Ecto neural progenitor cell (in vitro differentiated cells): ENCODE data around the gene TMEM238.

Experiments
- DNase-seq: peaks from one replicate; pipeline ENCODE4 v3.0.0-alpha.2; 2018; ENCODE audit warnings: low spot score

Gene TMEM238

DNA sequence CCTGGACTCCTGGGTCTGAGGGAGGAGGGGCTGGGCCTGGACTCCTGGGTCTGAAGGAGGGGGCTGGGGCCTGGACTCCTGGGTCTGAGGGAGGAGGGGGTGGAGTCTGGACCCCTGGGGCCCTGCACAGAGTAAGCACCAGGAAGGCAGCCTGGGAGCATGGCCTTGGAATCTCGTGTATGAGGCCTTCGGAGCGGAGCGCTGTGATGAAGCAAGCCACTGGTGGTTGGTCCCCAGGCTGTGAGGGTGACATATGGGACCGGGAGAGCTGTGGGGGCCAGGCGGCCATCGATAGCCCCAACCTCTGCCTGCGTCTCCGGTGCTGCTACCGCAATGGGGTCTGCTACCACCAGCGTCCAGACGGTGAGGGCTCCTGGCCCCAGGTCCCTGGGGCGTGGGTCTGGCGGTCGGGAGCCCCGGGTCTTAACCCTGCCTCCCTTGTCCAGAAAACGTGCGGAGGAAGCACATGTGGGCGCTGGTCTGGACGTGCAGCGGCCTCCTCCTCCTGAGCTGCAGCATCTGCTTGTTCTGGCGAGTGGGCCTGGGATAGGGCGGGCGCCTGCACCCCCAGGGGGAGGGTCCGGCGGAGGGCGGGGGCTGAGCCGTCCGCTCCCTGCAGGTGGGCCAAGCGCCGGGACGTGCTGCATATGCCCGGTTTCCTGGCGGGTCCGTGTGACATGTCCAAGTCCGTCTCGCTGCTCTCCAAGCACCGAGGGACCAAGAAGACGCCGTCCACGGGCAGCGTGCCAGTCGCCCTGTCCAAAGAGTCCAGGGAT is 6.5 kb downstream of the TMEM238 start:
- peak; percentile 69 for DNase-seq

DNA sequence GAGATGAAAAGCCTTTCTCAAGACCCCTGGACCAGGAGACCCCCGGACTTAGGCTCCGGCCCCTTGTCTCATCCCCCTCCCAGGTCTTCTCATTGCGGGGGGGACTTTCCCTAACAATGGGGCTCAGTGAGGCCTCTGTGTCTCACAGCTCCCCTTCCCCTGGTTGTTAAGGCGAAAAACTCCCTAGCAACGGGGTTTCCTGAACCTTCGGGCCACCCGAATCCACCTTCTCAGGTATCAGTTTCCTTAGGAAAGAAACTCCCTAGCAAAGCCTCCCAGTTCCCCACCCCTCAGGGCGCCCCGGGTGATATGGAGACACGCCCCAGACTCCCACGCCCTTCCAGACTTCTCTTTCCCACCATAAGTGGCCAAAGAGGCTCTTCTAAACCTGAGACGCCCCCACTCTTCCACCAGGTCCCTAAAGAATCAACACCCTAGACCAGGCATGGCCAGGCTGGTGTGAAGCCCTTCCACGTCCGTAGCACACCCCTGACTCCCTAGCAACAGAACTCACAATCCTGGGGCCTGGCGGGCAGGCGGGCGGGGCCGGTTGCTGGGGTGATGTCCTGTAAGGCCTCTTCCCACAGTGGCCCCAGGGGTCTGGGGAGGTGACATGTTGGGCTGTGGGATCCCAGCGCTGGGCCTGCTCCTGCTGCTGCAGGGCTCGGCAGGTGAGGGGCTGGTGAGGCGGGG is 7.7 kb downstream of the TMEM238 start, which contains the start of gene TMEM190:
Gene TMEM190 (plus strand): TSS at position 586 of the 693 bp plus-strand sequence. CDS start 28 bp downstream, at position 614.
- DNase-seq = peak; percentile 74

DNA sequence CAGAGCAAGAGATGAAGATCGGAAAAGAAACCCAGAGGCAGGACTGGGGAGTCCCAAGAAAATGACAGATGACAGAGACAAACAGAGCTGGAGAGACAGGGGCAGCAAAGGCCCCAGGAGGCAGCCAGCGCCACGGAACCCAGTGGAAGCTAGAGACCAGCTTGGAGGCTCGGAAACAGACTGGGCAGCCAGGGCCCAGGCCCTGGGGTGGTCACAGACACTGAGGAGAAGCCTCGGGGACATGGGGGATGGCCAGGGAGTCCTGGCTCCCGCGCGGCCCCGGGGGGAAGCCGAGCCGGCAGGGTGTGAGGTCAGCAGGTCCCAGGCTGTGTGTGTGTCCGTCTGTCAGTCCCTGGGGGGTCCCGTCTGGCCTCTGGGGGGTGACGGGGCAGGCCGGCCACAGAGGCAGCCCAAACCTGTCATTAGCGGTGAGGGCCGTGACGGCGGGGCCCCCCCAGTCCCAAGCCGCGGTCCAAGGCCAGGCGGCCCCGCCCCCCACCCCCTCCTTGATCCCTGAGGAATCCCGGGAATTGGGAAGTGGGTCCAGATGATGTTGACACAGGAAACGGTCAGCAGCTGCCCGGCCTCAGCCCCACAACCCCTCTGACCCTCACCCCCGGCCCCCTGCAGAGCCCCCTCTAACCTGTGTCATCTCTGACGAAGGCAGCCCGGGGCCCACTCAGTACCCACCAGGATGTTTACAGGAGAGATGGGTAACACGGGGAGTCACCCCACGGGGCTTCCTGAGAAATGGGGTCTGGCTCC is 9.9 kb downstream of the TMEM238 start:
- DNase-seq = no peak

DNA sequence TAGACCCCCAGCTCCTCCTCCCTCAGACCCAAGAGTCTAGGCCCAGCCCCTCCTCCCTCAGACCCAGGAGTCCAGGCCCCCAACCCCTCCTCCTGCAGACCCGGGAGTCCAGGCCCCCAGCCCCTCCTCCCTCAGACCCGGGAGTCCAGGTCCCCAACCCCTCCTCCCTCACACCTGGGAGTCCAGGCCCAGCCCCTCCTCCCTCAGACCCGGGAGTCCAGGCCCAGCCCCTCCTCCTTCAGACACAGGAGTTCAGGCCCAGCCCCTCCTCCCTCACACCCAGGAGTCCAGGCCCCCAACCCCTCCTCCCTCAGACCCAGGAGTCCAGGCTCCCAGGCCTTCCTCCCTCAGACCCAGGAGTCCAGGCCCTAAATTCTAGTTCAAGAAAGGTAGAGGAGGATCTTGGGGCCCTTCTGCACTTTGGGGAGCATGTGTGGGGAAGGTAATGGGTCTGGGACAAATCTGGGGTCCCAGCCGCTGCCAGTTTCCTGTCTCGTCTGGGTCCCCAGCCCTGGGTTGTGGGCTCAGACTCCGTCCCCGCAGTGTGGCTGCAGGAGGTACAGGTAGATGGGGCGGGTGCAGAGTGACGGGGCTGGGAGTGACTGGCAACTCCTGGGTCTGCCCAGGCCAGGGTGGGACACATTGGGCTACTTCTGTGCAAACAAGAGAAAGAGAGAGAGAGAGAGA is 10.6 kb downstream of the TMEM238 start:
- no peak for DNase-seq

DNA sequence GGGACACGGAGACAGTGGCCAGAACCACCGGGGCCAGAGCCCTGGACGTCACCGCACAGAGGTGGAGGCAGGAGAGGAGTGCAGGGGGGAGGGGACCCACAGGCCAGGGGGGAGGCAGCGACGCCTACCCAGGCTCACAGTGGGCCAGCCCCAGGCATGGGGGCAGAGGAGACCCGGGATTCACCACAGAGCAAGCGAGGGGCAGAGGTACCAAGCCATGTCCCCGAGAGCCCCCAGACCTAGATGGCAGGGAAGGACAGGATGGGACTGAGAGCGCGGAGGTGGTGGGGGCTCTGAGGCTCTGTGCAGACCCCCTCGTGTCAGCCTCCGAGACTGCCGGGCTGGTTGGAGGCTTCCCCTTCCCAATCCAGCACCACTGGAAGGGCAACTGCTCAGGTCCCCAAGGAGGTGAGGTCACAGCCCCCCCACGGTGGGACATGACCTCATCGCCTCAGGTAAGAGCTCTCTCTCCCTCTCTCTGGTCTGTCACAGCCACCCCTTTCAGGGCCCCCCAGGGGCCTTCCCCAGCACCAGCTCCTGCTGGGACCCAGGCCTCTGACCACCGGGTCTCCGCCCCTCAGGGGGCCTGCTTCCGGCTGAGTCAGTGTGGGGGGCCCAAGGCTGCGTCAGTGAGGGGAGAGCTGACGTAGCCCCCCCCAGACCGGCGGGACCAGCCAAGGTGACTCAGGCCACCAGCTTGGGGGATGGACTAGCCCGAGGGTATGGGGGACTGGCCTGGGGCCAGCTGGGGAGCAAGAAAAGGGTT is 11.6 kb downstream of the TMEM238 start:
- DNase-seq = no peak

DNA sequence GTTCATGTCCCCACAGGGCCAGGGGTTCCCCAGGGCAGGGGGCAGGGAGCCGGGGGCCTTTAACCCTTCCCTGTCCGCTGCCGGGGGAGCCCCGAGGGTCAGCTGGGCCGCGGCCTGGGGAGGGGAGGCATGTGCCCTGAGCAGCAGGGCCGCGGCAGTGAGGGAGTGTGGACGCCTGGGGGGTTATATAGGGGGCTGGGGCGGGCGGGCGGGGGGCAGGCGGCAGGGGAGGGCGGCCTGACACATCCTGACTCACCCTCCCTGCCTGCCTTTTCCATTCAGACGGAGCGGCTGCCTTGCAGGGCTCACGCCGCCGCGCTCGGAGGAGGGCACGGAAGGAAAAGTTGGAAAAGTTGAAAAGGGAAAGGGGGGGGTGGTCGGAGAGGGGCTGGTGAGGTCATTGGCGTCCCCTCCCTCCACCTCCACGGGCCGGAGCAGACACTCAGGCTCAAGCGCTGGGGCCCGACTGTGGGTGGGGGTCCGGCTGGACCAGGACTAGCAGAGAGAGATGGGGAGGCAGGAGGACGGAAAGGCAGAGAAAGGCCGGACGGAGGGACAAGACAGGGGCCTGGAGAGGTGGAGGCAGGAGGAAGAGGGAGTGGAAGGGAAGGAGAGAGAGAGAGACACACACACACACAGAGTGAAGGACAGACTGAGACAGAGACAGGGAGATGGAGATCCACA is 13.6 kb downstream of the TMEM238 start, which contains the start of gene IL11:
Gene IL11 (minus strand): TSS at position 159 of the 684 bp plus-strand sequence. CDS start 153 bp downstream, at position 6.
- DNase-seq = no peak

DNA sequence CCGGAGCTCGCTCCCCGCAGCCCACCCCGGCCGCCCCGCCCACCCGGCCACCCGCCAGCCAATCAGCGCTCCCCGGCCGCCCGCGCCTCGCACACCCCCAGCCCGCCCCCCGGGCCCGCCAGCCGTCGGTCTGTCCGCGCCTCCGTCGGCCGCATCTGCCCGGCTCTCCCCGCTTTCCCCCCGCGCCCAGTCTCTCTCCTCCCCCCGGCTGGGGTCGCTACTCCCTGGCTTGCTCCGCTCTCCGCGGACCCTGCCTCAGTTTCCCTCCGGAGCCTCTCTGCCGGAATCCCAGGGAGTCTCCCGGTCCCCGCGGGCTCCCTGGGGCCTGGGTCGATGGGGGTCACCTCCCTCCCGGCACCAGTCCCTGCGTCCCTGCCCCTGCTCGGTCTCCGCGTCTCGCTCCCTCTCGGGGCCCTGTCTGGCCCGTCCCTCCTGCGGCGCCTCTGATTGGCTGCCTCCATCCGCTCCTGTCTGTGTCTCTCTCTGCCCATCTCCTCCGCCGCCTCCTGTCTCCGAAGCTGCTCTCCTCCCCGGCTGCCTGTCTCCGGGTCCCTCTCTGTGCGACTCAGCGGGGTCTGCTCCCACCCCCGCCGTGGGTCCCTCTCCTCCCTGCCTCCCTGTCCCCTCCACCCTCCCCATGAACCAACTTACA is 14.3 kb downstream of the TMEM238 start:
- DNase-seq = peak; percentile 86

DNA sequence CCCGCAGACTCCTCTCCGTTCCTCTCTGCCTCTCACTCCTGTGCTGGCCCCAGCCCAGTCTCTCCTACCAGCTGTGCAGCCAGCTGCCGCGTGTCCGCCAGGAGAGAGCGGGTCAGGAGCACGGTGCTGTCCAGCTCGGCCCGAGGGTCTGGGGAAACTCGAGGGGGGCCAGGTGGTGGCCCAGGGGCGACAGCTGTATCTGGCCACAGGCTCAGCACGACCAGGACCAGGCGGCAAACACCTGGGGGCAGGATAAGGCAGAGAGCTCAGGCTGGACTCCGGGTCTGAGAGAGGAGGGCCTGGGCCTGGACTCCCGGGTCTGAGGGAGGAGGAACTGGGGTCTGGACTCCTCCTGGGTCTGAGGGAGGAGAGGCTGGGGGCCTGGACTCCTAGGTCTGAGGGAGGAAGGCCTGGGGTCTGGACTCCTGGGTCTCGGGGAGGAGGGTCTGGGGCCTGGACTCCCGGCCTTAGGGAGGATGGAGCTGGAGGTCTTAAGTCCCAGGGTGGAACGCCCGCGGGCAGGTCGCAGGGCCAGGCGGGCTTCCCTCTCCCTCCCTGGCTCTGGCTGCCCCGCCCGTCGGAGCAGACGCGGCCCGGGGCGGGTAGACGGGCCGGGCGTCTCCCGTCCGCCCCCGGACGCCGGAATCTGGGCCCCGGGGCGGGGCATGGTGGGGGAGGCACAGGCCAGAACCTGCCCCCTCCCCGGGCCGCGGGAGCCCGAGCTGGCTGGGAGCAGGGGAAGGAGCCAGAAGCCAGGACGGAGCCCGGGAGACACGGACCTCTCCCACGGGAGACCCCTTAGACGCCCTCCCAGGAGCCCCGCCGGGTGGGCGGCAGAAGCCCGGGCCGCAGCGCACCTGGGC is 15.2 kb downstream of the TMEM238 start:
- no peak for DNase-seq

DNA sequence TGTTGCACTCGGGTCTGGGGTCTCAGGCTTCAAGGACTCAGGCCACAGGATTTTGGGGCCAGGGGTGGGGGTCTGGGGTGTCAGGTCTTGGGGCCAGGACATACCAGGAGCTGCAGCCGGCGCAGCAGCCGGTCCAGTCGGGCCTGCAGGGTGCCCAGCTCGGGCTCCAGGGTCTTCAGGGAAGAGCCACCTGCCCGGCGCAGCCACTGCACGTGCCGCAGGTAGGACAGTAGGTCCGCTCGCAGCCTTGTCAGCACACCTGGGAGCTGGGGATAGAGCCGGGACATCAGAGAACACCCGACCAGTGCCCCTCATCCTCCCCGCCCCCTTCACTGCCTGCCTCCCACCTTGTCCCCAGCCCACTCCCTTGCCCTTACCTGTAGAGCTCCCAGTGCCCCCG is 16.0 kb downstream of the TMEM238 start:
- no peak for DNase-seq

DNA sequence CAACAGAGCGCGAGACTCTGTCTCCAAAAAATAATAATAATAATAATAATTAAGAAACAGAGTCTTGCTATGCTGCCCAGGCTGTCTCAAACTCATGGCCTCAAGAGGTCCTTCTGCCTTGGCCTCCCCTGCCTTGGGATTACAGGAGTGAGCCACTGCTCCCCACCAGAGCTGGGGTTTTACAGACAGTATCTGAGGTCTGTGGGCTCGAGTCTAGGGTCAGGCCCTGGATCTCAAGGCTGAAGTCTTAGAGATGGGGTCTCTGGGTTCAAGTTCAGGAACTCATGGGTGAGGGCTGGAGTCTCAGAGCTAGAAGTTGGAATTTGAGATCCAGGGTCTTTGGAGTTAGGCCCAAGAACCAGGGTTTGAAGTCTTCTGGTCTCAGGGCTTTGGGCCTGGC is 17.3 kb downstream of the TMEM238 start:
- no peak for DNase-seq

DNA sequence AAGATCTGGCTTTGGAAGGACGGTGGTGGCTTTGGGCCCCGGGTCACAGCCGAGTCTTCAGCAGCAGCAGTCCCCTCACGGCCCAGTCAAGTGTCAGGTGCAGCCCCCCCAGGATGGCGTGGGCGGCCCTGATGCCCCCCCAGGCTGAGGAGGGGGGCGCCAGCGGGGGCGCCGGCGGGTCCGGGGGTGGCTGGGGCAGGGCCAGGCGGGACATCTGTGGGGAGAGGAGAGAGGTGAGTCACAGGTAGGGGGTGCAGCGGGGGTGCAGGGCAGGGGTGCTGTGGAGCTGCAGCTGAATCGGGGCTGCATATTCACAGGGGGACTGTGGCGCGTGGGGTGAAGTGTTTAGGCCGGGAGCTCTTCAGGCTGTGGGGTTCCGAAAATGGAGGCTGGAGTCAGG is 18.1 kb downstream of the TMEM238 start:
- DNase-seq = no peak

DNA sequence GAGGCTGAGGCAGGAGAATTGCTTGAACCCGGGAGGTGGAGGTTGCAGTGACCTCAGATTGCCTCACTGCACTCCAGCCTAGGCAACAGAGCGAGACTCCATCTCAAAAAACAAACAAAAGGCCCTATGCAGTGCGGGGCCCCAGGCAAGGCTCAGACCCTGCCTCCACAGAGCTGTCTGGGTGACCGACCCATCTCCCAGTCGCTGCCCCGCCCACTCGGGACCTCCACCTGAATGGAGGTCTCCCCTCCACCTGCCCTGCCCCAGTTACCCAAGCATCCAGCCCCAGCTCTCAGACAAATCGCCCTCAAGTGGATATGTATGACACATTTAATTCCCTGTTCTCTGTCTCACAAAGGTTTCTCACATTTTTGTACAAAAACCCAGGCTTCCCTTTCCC is 18.8 kb downstream of the TMEM238 start:
- DNase-seq = no peak

DNA sequence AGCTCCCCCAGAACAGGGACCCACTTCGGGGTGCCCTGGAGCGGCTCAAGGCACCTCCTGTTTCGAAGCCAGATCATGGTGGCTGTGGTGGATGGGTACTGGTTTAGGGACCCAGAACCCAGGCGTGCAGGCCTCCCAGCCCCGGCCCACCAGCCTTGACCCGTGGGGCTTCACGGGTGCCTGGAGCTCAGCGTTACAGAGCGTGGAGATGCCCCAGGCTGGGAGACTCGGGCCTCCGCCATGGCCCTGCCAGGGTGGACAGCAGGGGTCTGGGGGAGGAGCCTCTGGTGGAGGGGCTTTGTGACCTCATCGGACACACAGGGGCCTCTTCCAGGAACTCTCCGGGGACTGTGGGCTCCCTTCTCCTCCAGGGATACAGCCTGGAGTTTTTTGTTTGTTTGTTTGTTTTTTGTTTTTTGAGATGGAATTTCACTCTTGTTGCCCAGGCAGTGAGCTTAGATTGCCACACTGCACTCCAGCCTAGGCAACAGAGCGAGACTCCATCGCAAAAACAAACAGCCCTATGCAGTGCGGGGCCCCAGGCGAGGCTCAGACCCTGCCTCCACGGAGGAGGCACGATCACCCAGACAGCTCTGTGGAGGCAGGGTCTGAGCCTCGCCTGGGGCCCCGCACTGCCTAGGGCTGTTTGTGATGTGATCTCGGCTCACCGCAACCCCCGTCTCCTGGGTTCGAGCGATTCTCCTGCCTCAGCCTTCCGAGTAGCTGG is 20.9 kb downstream of the TMEM238 start, which contains the start of gene GARIN5B:
Gene GARIN5B (minus strand): TSS at position 271 of the 727 bp plus-strand sequence. CDS start 194 bp downstream, at position 77.
- no peak for DNase-seq

DNA sequence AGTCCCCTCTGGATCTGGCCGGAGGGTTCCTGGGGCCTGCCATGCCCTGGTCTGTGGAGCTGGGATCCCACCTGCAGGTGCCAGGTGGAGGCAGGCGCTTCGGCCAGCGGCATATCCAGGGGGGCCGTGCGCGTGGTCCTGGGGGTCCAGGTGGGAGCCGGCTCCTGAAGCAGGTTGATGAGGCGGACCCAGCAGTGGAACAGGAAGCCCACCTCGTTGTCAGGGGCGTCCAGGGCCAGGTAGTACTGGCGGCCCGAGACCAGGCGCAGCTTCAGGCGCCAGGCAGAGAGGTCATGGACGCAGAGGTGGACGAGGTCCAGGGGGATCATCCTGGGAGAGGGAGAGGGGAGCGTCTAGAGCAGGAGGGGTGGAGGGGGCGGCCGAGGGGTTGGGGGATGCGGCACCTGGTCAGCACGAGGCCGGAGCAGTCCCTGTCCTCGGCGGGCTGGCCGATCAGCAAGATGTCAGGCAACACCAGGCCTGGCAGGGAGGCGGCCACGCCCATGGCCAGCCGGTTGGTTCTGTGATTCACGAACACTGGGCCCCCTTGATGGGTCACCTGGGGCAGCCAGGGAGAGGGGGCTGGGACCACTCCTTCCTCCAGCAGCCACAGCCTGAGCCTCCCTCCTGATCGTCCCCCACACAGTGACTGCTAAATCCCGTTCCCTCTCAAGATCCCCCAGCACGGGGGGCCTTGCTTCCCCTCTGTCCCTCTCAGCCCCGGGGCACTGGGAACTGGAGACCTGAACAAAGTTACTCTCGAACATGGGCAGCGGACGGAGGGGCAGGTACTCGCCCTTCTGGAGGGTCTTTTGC is 21.7 kb downstream of the TMEM238 start:
- DNase-seq = no peak

DNA sequence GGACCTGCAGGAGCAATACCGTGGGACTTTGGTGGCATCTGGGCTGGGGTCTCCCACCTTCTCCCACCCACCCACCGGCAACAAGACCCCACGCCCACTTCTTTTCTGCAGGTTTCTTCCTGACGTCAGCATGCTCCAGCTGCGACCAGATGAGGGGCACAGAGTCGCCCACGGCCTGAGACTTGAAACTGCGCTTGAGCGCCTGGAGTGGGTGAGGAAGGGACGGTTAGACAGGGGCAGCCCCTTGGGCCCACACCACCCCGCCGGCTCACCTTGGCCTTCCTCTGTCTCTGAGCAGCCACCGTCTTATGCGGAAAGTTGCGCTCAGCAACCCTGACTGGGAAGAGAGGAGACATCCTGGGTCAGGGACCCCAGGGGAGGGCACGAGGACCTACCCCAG is 23.2 kb downstream of the TMEM238 start:
- DNase-seq = no peak

DNA sequence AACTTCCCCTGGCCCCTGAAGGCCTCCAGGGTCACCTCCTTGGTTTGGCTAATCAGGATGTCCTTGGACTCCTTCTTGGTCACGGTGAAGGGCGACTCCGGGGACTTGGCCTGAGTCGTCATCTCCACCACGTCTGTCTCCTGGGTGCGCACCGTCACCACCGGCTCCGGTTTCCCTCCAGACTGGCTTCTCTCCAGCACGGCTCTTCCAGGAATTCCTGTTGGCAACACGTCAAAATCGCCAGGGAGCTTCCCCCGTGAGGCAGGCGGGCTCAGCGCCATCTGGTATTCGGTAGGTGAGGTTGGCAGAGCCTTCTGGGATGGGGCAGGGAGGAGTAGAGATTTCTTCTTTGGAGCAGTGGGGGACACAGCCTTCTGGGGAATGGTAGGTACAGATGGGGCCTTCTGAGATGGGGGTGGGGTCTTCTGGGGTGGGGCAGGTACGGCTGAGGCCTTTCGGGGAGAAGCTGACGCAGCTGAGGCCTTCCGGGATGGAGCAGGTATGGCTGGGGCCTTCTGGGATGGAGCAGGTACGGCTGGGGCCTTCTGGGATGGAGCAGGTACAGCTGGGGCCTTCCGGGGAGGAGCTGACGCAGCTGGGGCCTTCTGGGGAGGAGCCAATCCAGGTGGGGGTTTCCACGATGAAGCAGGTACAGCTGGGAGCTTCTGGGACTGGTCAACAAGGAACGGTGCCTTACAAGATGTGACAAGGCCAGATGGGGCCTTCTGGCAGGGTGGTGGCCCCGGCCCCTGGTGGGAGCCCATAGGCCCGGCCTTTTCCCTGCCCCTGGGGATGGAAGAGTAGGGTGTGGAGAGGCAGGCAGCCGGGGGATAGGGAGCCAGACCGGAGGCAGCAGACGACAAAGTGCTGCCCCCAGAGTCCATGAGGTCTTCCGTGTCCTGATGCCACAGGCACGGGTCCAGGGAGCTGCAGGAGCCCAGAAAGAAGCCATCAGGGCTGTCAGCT is 24.9 kb downstream of the TMEM238 start:
- no peak for DNase-seq
